ENCODE results near the gene RASSF1.

RASSF1 gene

GRCh38 chr3:50340448-50341329, at the start of gene RASSF1:
Gene RASSF1, minus strand, starts transcription at chr3:50340836. Its CDS starts 31 bp downstream, at chr3:50340805.
- no peak for DNase-seq

GRCh38 chr3:50389414-50389767, 48.8 kb upstream of the RASSF1 start:
- DNase-seq = no peak

GRCh38 chr3:50388720-50389413, 48.2 kb upstream of the RASSF1 start:
- DNase-seq = no peak

GRCh38 chr3:50388016-50388719, 47.5 kb upstream of the RASSF1 start:
- DNase-seq = no peak

- no peak for DNase-seq
Observed at GRCh38 chr3:50385754-50386153, 45.1 kb upstream of the RASSF1 start.

- no peak for DNase-seq
Observed at GRCh38 chr3:50383750-50384149, 43.1 kb upstream of the RASSF1 start.

- DNase-seq = no peak
Observed at GRCh38 chr3:50382722-50383121, 42.1 kb upstream of the RASSF1 start.

GRCh38 chr3:50381383-50381782, 40.7 kb upstream of the RASSF1 start:
- no peak for DNase-seq

GRCh38 chr3:50380405-50381085, 39.9 kb upstream of the RASSF1 start:
- DNase-seq = no peak

- DNase-seq = no peak
Observed at GRCh38 chr3:50378757-50379156, 38.1 kb upstream of the RASSF1 start.

- DNase-seq = no peak
Observed at GRCh38 chr3:50378024-50378423, 37.4 kb upstream of the RASSF1 start.

- no peak for DNase-seq
Observed at GRCh38 chr3:50375258-50375931, 34.8 kb upstream of the RASSF1 start.

- DNase-seq = no peak
Observed at GRCh38 chr3:50374363-50375257, 34.0 kb upstream of the RASSF1 start.

GRCh38 chr3:50373146-50374051, 32.8 kb upstream of the RASSF1 start:
- DNase-seq = no peak

GRCh38 chr3:50372349-50372748, 31.7 kb upstream of the RASSF1 start:
- DNase-seq = no peak

- DNase-seq = no peak
Observed at GRCh38 chr3:50371133-50371685, 30.6 kb upstream of the RASSF1 start.

- no peak for DNase-seq
Observed at GRCh38 chr3:50370594-50370993, 30.0 kb upstream of the RASSF1 start.

- no peak for DNase-seq
Observed at GRCh38 chr3:50369012-50369670, 28.5 kb upstream of the RASSF1 start.

GRCh38 chr3:50365842-50366220, 25.2 kb upstream of the RASSF1 start:
- DNase-seq = no peak
